HG03354 (cell line): ENCODE results near the gene JADE2.

Experiments used
- ATAC-seq: cut with Tn5 transposase; IDR thresholded peaks from one replicate; pipeline ENCODE4 v1.9.1; 2021; ENCODE audit warnings: mild to moderate bottlenecking; ENCODE audit not compliant: unreplicated experiment, poor library complexity, severe bottlenecking

Gene JADE2

GRCh38 chr5:134609232-134609851, 83.9 kb downstream of the JADE2 start:
- ATAC-seq: peak; percentile 61

DNA sequence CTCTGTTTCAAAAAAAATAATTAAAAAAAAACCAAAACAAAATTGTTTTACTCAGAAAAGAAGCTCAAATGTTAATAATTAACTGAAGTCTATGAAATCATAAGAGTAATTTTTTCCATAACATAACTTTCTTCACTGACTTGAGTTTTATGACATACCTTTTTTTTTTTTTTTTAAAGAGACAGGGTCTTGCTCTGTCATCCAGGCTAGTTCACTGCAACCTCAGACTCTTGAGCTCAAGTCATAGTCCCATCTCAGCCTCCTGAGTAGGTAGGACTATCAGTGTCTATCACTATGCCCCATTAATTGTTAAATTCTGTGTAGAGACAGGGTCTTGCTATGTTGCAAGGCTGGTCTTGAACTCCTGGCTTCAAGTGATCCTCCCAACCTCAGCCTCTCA, 85.3 kb downstream of the JADE2 start:
- ATAC-seq: no peak

- no peak for ATAC-seq
Measured at GRCh38 chr5:134611515-134611914, 86.0 kb downstream of the JADE2 start.

GRCh38 chr5:134614450-134615085, 89.1 kb downstream of the JADE2 start:
- no peak for ATAC-seq

GRCh38 chr5:134620634-134621033, 95.2 kb downstream of the JADE2 start:
- ATAC-seq: no peak

GRCh38 chr5:134625559-134625958, 100.1 kb downstream of the JADE2 start:
- no peak for ATAC-seq

GRCh38 chr5:134626369-134627014, 101.0 kb downstream of the JADE2 start:
- ATAC-seq: no peak
